Stimulated activated CD8-positive, alpha-beta memory T cell treated with anti-CD3 and anti-CD28 coated beads, Interleukin-7, amount 100 ng/mL, for 48 hours (primary cell): Measurements from ENCODE around the gene HDHD3.
"Not testable (repeated sequence)": the region's sequence is repeated elsewhere in the genome, so short reads cannot be mapped to it uniquely, and the experiment has no call there.

Source experiments
- DNase-seq, 2 donors: peaks; one replicate each; pipeline ENCODE4 v3.0.0-alpha.2; 2020; ENCODE audit warnings: low read depth in 1 of 2; ENCODE audit errors: extremely low read depth in 1 of 2

HDHD3 gene

DNA sequence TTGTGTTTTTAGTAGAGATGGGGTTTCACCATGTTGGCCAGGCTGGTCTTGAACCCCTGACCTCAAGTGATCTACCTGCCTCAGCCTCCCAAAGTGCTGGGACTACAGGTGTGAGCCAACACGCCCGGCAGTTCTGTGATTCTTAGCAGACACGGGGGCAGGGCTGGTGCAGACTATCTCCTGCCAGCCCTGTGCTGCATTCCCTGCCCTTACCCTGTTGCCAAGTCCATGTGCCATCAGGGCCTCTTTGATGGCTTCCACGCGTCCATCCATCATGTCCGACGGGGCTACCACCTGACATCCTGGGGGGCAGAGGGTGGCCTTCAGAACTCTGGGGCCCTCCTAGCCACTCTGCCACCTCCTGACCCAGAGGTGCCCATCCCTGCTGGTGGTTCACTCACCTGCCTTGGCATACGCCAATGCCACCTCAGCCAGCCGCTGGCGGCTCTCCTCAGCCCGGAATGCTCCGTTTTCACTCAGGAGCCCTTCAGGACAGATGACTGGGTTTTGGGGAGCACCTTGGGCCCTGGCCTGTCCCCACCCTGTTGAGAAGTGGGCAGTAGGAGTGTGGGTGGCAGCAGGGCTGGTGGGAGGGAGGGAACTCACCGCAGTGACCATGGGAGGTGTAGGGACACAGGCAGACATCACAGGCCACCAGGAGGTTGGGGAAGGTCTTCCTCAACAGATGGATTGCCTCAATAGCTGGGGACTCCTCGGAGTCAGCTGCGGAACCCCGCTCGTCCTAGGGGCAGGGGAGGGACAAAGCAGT, 13.6 kb upstream of the HDHD3 start:
- no peak for DNase-seq

DNA sequence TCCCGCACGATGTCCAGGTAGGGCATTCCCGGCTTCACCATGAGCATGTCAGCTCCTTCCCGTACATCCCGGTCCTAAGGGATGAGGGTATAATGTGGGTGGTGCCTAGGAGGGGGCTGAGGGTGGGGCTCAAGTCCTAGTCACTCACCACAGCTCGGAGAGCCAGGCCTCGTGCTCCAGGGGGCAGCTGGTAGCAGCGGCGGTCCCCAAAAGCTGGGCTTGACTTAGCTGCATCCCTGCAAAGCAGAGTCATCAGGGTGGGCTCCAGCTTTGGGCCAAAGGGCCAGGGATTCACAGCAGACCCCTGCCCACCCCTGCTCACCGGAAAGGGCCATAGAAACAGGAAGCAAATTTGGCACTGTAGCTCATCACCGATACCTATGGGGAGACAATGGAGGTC, 12.7 kb upstream of the HDHD3 start:
- DNase-seq: no peak

DNA sequence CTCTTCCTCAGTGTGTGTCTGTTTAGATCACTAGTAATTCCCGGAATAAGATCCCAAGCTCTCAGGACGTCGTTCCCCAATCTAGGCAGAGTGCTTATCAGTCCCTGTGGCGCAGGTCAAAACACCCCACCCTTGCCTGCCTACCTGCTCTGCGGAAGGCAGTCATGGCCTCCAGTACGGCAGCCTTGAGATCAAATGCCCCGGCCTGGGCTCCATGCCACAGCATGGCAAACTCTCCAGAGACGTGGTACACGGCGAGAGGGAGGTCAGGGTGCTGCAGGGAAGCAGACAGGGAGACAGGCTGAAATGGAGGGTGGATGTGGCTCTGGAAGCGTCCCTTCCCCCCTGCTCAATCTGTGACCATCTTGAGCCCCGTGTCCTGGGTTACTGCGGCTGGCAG, 12.0 kb upstream of the HDHD3 start:
- no peak for DNase-seq

DNA sequence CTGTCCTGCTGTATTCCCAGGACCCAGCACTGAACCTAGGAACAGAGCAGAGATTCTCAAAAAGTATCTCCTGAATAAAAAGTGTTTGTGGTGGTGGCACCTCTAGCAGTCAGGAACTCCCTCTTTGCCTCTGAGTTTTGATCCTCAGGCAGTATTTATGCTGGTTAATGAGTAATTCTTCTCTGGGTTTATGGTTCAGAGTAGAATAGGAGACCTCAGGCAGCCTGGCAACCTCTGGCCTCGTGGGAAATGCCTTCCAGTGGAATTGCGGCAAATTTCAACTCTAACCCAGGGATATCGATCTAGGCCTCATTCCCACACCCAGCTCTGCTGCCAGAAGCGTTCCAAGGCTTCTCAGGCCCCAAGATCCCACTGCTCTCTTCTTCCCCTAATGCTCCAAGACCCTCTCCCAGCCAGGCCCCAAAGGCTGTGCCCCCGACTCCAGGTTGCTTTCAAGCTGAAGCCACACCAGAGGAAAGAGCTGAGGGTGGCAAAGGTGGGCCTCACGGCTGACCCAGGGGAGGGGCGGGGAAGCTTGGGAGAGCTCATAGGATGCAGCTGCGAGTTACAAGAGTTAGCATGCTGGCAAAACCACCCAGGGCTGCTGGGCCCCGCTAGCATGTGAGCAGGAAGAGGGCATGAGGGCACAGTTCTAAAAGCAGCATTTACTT, 10.9 kb upstream of the HDHD3 start:
- DNase-seq: no peak

DNA sequence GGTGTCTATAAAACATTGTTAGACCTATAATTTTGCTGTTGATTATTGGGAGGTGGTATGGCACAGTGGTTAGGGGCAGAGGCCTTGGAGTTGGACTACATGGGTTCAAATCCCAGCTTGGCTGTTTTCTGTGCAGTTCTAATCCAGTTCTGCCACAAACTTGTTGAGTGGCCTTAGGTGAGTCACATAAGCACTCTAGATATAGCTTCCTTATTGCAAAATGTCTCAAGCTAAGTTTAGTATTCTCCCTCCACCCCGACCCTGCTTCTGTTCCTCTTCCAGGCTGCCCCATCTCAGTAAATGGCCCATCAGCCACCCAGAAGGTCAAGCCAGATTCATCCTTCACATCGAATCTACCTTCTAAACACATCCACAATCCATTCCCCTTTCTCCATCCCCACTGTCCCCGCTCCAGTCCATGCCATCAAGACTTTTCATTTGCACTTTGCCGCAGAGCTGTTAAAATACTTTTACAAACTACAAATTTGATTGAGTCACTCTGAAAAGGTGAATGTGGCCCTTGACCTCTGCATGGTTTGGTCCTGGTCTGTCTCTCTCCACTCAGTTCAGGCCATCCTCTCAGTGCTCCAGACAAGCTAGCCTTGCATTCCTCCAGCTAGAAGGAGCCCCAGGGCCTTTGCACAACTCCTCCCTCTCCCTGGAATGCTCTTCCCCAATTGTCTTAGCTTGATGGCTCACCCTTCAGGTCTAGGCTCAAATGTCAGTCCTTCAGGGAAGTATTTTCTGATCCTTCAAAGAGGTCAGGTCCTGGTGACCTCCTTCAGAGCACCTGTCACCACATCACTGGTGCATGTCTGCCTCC, 10.0 kb upstream of the HDHD3 start:
- no peak for DNase-seq

DNA sequence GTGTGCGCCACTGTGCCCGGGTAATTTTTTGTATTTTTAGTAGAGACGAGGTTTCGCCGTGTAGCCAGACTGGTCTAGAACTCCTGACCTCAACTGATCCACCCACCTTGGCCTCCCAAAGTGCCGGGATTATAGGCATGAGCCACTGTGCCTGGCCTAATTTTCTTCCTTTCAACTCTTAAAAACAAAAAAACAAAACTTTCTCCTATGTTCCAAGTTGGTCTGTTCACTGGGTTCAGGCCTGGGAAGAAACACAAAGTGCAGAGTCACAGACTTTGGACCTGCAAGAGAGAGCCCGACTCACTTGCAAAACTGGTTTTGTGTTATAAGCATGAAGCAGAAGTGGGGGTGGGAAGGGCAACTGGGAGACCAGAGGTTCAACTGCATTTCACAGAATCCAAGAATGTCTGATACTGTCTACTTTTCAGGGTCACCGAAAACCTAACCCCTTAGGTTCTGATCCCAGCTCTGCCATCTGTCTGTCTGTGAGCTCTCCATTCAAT, 5.2 kb upstream of the HDHD3 start:
- DNase-seq: no peak

DNA sequence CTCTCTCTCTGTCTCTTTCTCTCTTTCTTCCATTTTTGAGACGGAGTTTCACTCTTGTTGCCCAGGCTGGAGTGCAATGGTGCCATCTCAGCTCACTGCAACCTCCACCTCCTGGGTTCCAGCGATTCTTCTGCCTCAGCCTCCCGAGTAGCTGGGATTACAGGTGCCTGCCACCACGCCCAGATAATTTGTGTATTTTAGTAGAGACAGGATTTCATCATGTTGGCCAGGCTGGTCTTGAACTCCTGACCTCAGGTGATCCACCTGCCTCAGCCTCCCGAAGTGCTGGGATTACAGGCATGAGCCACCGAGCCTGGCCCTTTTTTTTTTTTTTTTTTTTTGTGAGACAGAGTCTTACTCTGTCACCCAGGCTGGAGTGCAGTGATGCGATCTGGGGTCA, 4.7 kb upstream of the HDHD3 start:
- DNase-seq: not testable (repeated sequence)

DNA sequence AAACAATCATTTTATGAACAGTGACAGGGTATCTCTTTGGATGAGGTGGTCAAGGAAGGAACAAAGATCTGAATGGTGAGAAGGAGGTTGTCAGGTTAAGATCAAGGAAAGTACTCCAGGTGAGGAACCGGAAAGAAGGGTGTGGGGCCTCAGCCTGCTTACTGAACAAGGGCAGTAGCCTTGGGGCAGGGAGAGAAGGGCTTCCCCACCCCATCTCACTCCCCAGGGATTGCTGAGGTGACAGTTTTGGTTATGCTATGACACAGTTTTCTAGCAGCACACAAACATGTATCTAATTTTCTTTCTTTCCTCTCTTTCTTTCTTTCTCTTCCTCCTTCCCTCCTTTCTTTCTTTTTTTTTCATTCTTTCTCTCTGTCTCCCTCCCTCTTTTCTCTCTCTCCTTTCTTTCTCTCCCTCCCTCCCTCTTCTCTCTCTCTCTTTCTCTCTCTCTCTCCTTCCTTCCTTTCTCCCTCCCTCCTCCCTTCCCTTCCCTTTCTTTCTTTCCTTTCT, 4.1 kb upstream of the HDHD3 start:
- no peak for DNase-seq

DNA sequence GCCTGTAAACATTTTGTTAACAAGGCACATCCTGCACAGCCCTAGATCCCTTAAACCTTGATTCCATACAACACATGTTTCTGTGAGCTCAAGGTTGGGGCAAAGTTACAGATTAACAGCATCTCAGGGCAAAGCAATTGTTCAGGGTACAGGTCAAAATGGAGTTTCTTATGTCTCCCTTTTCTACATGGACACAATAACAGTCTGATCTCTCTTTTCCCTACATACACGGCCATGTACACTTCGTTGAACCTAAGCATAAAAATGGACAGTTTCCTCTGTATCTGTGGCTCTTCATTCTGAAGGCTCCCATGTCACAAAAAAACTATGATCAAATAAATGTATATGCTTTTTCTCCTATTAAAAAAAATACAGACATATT, 3.0 kb upstream of the HDHD3 start:
- DNase-seq: not testable (repeated sequence)

DNA sequence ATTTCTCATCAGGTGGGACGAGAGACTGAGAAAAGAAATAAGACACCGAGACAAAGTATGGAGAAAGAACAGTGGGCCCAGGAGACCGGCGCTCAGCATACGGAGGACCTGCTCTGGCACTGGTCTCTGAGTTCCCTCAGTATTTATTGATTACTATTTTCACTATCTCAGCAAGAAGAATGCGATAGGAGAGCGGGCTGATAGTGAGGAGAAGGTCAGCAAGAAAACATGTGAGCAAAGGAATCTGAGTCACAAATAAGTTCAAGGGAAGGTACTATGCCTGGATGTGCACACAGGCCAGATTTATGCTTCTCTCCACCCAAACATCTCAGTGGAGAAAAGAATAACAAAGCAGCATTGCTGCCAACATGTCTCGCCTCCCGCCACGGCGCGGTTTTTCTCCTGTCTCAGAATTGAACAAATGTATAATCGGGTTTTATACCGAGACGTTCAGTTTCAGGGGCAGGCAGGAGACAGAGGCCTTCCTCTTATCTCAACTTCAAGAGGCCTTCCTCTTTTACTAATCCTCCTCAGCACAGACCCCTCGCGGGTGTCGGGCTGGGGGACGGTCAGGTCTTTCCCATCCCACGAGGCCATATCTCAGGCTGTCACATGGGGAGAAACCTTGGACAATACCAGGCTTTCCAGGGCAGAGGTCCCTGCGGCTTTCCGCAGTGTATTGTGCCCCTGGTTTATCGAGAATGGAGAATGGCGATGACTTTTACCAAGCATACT, 2.5 kb upstream of the HDHD3 start:
- not testable (repeated sequence) for DNase-seq

DNA sequence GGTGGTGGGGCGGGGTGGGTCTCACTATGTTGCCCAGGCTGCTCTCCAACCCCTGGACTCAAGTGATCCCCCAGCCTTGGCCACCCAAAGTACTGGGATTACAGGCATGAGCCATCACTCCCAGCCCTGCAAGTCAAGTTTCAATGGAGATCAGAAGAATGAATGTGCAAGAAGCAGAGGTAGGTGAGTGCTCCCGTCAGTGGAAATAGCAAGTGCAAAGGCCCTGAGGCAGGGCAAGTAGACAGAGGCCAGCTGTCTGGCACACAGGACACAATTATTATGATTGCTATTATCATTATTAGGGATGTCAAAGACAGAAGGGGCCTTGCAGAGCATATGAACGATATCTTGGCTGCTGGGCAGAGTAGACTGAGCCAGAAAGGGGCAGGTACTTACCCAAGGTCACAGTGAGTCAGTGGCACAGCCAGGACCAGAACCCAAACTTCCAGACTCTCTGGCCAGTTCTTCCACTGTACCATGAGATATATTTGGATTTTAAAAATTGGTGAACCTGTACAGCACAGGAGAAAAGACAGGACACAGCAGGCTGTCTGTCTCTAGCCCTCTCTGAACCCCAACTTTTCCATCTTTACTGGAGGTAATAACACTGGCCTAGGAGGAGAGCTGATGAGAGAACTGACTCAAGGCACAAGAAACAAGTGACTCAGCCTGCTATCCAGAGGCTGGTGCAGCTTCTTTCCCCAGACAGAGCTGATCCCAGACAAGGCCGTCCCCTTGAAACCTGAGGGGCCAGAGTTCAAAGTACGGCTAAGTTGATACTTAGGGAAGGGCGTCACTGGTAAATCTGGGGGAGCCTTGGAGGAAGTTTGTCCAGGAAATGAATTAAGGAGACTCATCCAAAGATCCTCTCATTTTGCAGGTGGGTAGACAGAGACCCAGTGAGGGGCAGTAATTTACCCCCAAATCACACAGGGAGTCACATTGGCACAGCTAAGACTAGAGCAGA, 1.4 kb downstream of the HDHD3 start:
- DNase-seq: no peak

DNA sequence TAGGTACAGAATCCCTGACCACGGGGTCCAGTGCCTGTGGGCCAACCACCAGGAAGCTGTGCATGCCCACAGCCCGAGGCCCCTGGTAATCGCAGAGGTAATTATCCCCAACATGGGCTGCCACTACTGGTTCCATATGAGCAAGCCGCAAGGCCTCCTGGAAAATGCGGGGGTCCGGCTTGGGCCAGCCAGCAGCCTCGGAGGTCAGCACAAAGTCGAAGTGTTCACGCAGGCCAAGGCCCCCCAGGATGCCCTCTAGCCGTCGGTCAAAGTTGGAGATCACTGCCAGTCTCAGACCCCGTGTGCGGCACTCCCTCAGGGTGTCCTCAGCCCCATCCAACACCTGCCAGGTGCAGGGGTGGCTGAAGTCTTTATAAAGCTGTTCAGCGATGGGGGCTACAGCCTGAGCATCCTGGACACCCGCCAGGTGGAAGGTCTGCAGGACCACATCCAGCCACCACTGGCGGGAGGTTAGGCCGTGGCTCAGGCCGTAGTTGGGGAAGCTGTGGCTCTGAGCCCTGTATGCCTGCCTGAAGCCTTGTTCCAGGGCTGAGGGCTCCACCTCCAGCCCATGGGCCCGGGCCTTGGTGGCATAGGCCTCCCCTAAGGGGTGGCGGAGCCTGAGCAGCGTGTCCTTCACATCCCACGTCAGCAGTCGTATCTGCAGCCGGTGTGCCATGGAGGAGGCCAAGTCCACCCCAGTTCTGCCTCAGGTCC, 3.0 kb downstream of the HDHD3 start:
- DNase-seq: no peak

DNA sequence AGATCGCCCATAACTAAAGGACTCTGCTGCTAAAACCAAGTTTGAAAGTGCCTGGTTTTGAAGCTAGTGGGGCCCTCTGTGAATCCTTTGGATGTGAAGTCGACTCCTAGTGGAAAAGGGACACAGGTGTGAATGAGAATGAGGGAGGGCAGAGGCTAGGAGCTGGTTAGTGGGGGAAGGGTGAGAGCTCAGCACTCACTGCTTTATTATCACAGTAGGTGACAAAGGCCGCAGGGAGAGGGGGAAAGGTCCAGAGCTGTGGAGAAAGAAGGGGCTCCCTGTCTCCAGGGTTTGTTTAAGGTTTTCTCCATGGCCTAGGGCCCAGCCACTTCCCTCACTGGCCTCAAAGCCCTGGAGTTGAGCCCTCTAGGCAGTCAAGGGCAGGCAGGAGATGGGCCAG, 3.5 kb downstream of the HDHD3 start:
- no peak for DNase-seq

DNA sequence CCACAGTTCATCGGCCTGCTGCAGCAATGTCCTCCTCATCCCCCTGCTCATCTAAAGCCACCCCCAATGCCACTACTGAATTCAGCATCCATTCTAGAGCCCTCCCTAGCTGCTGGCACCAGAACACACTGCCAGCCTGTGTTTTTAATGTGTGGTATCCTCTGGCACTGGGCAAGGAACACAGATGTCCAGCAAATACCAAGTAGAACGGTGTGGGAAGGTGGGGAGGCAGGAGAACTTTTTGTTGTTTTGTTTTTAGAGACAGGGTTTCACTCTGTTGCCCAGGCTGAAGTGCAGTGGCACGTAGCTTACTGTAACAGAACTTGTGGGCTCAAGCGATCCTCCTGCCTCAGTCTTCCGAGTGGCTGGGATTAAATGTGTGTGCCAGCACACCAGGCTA, 4.7 kb downstream of the HDHD3 start:
- no peak for DNase-seq

DNA sequence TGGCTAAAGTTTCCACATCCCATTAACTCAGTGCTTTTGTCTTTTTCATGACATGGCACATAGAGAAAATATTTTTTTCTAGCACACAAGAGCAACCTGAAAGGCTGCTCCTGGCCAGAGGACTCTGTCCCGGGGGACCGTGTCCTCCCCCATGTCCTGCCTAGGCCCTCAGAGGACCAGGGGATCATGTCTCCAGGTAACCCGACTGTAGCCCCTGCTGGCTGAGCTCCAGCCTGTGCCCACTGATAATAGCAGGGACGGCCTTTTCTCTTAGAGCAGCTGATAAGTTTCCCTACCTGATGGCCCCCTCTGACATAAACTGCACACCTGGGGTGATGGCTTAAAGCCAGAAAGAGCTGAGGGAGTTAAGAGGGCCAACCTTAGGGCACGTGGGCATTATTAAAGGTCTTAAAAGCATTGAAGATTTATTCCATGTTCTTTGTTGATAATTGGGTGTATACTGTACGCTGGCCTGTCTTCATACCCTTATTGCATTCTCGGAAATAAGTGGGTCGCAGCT, 5.9 kb downstream of the HDHD3 start:
- no peak for DNase-seq

DNA sequence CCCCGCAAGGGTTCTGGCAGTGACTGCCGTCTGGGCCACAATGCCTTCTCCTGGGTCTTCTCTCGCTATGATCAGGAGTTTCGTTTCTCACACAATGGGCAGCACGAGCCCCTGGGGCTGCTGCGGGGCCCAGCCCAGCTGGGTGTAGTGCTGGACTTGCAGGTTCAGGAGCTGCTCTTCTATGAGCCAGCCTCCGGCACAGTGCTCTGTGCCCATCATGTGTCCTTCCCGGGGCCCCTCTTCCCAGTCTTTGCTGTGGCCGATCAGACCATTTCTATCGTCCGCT, 7.0 kb downstream of the HDHD3 start:
- no peak for DNase-seq

DNA sequence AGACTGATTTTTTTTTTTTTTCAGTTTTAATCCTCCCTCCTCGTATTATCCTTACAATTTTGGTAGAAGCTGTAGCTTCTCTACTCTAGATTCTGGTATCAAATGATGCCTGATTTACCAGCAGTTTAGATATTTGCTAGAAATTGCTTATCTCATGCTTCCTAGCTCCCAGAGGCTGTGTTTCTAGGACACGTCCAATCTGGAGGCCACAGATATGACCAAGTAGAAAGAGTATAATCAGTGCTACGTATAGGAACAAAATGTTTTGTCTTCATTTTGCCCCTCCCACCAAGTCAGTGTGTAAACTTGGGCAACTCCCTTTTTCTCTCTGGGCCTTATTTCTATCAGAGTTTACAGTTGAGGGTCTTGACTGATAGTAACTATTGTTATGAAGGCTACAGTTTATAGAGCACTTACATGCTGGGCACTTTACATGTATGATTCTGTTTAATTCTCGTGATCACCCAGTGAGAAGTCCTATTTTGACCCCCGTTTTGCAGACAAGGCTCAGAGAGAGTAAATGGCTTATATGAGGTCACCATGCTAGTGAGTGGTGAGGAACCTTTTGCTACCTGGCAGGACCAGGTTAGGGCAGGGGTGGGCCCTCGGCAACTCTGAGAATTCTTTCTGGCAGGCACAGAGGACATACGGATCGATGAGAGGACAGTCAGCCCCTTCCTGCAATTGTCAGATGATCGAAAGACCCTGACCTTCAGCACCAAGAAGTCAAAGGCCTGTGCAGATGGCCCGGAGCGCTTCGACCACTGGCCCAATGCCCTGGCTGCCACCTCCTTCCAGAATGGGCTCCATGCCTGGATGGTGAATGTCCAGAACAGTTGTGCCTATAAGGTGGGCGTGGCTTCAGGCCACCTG, 7.6 kb downstream of the HDHD3 start:
- no peak for DNase-seq
